IMR-90 (cell line): Measurements from ENCODE around the gene FOXC1. TPM values are rescaled to one million over a fixed set of nuclear protein-coding genes. Genes with fewer than 3 reads are reported as not detected.
A peak's percentile ranks its signal among the peaks of the same experiment; 100 is the strongest.

Source experiments
- ATAC-seq: fragments of 200-7000 bp; cut with Tn5 transposase; 2 replicates; pipeline ENCODE4 v1.9.1; 2020; ENCODE audit warnings: low read depth, mild to moderate bottlenecking, moderate library complexity
- BruUV-seq: library from RNA; stranded (reverse); fragments of 400-500 nt; replicated peaks from 2 replicates; lab custom pipeline; 2021; lab: Mats Ljungman, UMichigan
- CTCF ChIA-PET: fragments of 300-600 bp; formaldehyde crosslinking; extraction: SDS; loops from one replicate; lab custom pipeline; 2021; ENCODE audit warnings: antibody characterized with exemption; lab: Yijun Ruan, JAX
- POLR2A ChIA-PET: fragments of 300-600 bp; sonication (Branson Sonifier 250); formaldehyde crosslinking; loops from one replicate; lab custom pipeline; 2022; ENCODE audit warnings: antibody characterized with exemption; ENCODE audit not compliant: unreplicated experiment; lab: Charles Lee
- DNase-seq: peaks from one replicate; pipeline ENCODE4 v3.0.0; 2013
- H2AFZ ChIP-seq: replicated peaks from 2 replicates; pipeline ENCODE3; 2013; ENCODE audit warnings: low read length, mild to moderate bottlenecking; ENCODE audit not compliant: poor library complexity
- H2AK5ac ChIP-seq: 2 replicates; pipeline ENCODE4 v1.6.1; 2013; ENCODE audit warnings: low read depth, low read length, inconsistent platforms
- H2AK9ac ChIP-seq: replicated peaks from 2 replicates; pipeline ENCODE3; 2013; ENCODE audit warnings: mild to moderate bottlenecking, low read depth, low read length, moderate library complexity; ENCODE audit not compliant: poor library complexity
- H2BK120ac ChIP-seq: 2 replicates; pipeline ENCODE4 v1.6.1; 2013; ENCODE audit warnings: low read depth, low read length, inconsistent platforms
- H2BK15ac ChIP-seq: 3 replicates; pipeline ENCODE4 v1.6.1; 2013; ENCODE audit warnings: low read depth, low read length, inconsistent platforms
- H2BK20ac ChIP-seq: 2 replicates; pipeline ENCODE4 v1.6.1; 2013; ENCODE audit warnings: low read depth, mild to moderate bottlenecking, inconsistent platforms, low read length, moderate library complexity
- H2BK5ac ChIP-seq: 2 replicates; pipeline ENCODE4 v1.6.1; 2013; ENCODE audit warnings: mild to moderate bottlenecking, low read depth, low read length, inconsistent platforms; ENCODE audit not compliant: poor library complexity, severe bottlenecking
- H3K14ac ChIP-seq: replicated peaks from 2 replicates; pipeline ENCODE4 v1.6.1; 2013; ENCODE audit warnings: low read depth, low read length, inconsistent platforms
- H3K18ac ChIP-seq: 2 replicates; pipeline ENCODE4 v1.6.1; 2013; ENCODE audit warnings: low read depth, low read length, control low read depth
- H3K23ac ChIP-seq: 2 replicates; pipeline ENCODE4 v1.6.1; 2013; ENCODE audit warnings: low read depth, low read length, inconsistent platforms
- H3K27ac ChIP-seq: 2 replicates; pipeline ENCODE4 v1.5.1; 2013; ENCODE audit warnings: mild to moderate bottlenecking, control low read depth, low read length; ENCODE audit not compliant: insufficient read depth
- H3K27me3 ChIP-seq: 2 replicates; pipeline ENCODE4 v1.6.1; 2013; ENCODE audit warnings: low read length; ENCODE audit not compliant: control insufficient read depth, insufficient read depth
- H3K36me3 ChIP-seq: 2 replicates; pipeline ENCODE4 v1.6.1; 2013; ENCODE audit warnings: low read length, mixed read lengths; ENCODE audit not compliant: control insufficient read depth, insufficient read depth
- H3K4ac ChIP-seq: 2 replicates; pipeline ENCODE4 v1.6.1; 2013; ENCODE audit warnings: low read depth, low read length, inconsistent platforms
- H3K4me1 ChIP-seq: 2 replicates; pipeline ENCODE4 v1.6.1; 2013; ENCODE audit warnings: low read length, mixed read lengths; ENCODE audit not compliant: control insufficient read depth, insufficient read depth
- H3K4me2 ChIP-seq: 2 replicates; pipeline ENCODE4 v1.6.1; 2013; ENCODE audit warnings: low read depth, mild to moderate bottlenecking, control low read depth, low read length, moderate library complexity
- H3K4me3 ChIP-seq: 2 replicates; pipeline ENCODE4 v1.5.1; 2013; ENCODE audit warnings: low read depth, mild to moderate bottlenecking, control low read depth, low read length, moderate library complexity; ENCODE audit not compliant: insufficient read depth
- H3K56ac ChIP-seq: 2 replicates; pipeline ENCODE4 v1.6.1; 2013; ENCODE audit warnings: low read length, inconsistent platforms; ENCODE audit not compliant: insufficient read depth; ENCODE audit errors: extremely low read depth
- H3K79me1 ChIP-seq, 2 experiments: 2 replicates each; pipeline ENCODE4 v1.6.1; 2013; ENCODE audit warnings: low read length in 2 of 2, inconsistent platforms in 1 of 2, low read depth in 1 of 2
- H3K9ac ChIP-seq: 2 replicates; pipeline ENCODE4 v1.6.1; 2013; ENCODE audit warnings: low read depth, low read length, control low read depth
- H3K9me1 ChIP-seq: 2 replicates; pipeline ENCODE4 v1.6.1; 2013; ENCODE audit warnings: low read length, inconsistent platforms; ENCODE audit not compliant: insufficient read depth
- H3K9me3 ChIP-seq: 2 replicates; pipeline ENCODE4 v1.6.1; 2013; ENCODE audit warnings: low read length; ENCODE audit not compliant: control insufficient read depth, insufficient read depth
- H4K20me1 ChIP-seq: 2 replicates; pipeline ENCODE4 v1.6.1; 2013; ENCODE audit warnings: low read length, inconsistent platforms; ENCODE audit not compliant: insufficient read depth
- H4K5ac ChIP-seq: 2 replicates; pipeline ENCODE4 v1.6.1; 2013; ENCODE audit warnings: mild to moderate bottlenecking, low read depth, low read length, control low read depth
- H4K8ac ChIP-seq, 2 experiments: 2 replicates each; pipeline ENCODE4 v1.6.1; 2013; ENCODE audit warnings: low read depth in 2 of 2, low read length in 2 of 2, control low read depth in 1 of 2, inconsistent platforms in 1 of 2
- H4K91ac ChIP-seq: 2 replicates; pipeline ENCODE4 v1.6.1; 2013; ENCODE audit warnings: low read depth, low read length, inconsistent platforms; ENCODE audit not compliant: insufficient read depth
- BHLHE40 ChIP-seq: fragments of 150-350 bp; IDR thresholded peaks from 2 replicates; pipeline ENCODE4 v1.6.1; 2016; ENCODE audit warnings: mild to moderate bottlenecking, low read depth, low read length
- CHD1 ChIP-seq: IDR thresholded peaks from 2 replicates; pipeline ENCODE4 v1.6.1; 2012; ENCODE audit warnings: low read depth, low read length, improper control_type of control experiment
- FOS ChIP-seq: fragments of 150-350 bp; IDR thresholded peaks from 2 replicates; pipeline ENCODE4 v1.6.1; 2016; ENCODE audit warnings: low read depth, low read length
- MAFK ChIP-seq: IDR thresholded peaks from 2 replicates; pipeline ENCODE4 v1.6.1; 2012; ENCODE audit warnings: low read depth, low read length, improper control_type of control experiment
- POLR2A ChIP-seq: IDR thresholded peaks from 2 replicates; pipeline ENCODE4 v1.6.1; 2012; ENCODE audit warnings: mild to moderate bottlenecking, low read depth, low read length
- RFX5 ChIP-seq: IDR thresholded peaks from 2 replicates; pipeline ENCODE4 v1.8.0; 2012; ENCODE audit warnings: low read depth, mild to moderate bottlenecking, low read length, moderate library complexity
- SMC3 ChIP-seq: fragments of 150-350 bp; IDR thresholded peaks from 2 replicates; pipeline ENCODE4 v1.6.1; 2016; ENCODE audit warnings: low read depth, mild to moderate bottlenecking, antibody characterized with exemption, low read length, moderate library complexity
- whole genome bisulfite sequencing, 2 experiments: methylation state at CpG; one replicate each; pipeline versions ENCODE4 v1.1.5 to v1.1.7; 2013; ENCODE audit warnings: missing lambda C conversion rate in 2 of 2; ENCODE audit not compliant: insufficient read length in 1 of 2; ENCODE audit errors: extremely low coverage in 2 of 2; 5-methylcytosine and 5-hydroxymethylcytosine counted together
- dilution Hi-C: fragments of 300-500 bp; cut with HindIII; formaldehyde crosslinking; loops from one replicate; pipeline ENCODE4 v1.14.3; 2018; ENCODE audit warnings: low sequenced_read_pairs; ENCODE audit not compliant: unreplicated experiment
- in situ Hi-C: fragments of 300-500 bp; cut with MboI; formaldehyde crosslinking; loops from 3 replicates; pipeline ENCODE4 v1.14.3; 2019; ENCODE audit warnings: low sequenced_read_pairs, inconsistent platforms, mixed read lengths
- intact Hi-C: fragments of 100-400 bp; cut with micrococcal nuclease; formaldehyde crosslinking; loops from 2 replicates; pipeline ENCODE4 v1.10.0; 2022
- polyA plus RNA-seq, 3 experiments: library from polyadenylated mRNA; depleted of rRNA; stranded (reverse); fragments of >200 nt; gene quantifications; 2 replicates each; pipeline ENCODE4 v1.2.3, GENCODE V29; 2012; ENCODE audit warnings: low replicate concordance in 1 of 3
- total RNA-seq: library from RNA; depleted of rRNA; stranded (reverse); fragments of >200 nt; gene quantifications from 2 replicates; pipeline ENCODE4 v1.2.3, GENCODE V29; 2012
- TF ChIP-seq, protein P1 (sequence below): conservative IDR thresholded peaks from 2 replicates; pipeline ENCODE4 v1.5.1; 2012; ENCODE audit warnings: mild to moderate bottlenecking, low read depth, low read length, improper control_type of control experiment

The FOXC1 gene
- total and polyA plus RNA-seq, 2 of the 4 experiments (the other 2 are of a cell fraction), result 1.3 to 4.0 TPM

DNA sequence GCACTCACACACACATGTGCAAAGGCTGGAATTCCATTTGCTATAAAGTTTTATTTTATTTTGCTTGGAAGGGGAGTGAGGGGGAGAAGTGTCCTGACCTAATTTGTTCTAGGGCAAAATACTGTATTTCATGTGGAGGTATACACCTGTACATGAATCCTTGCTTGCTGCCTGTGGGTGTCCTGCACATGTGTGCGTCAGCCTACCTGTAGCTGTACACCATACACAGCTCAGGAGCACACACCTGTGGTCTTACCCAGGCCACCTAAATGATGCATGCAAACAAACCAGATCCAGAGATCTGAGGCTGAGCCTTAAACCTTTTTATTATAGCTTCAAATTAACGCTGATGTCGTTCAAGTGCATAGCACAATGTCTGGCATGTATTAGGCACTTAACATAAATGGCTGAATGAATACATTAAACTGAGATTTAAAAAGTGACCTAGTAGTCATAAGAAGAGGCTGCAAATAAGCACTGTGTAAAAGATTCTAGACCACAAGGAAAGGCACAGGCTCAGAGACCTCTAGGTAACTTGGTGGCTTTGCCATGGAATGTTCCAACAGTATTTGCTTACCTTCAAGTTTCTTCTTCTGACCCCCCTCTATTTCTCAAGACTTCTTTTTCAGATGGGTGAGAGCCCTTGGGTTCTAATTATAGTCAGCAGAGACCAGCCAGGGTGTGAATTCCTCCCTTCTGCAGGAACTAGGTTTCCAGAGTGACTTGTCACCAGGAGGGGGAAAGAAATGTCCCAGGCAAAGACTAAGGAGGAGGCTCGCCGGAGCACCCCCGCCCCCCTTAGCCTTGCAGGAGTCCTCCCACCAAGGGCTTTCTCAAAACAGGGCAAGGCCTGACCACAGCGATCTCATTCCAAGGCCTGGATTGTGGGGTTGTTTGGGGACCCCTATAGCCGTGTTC, 13.4 kb downstream of the FOXC1 start:
- Histone ChIP-seq H4K5ac (no peak overlapping the region), H3K9me1 (no peaks in the 10 kb centered on the region), H3K4me1 (peaks cover 9% of the 10 kb centered on the region), H4K20me1 (no peaks in the 10 kb centered on the region), H2BK120ac (no peak overlapping the region), H3K14ac (no peak overlapping the region), H3K9me3 (no peaks in the 10 kb centered on the region), H3K27ac (no peak overlapping the region), H4K8ac (no peak overlapping the region), H3K4me3 (no peak overlapping the region), H3K27me3 (peaks cover 2% of the 10 kb centered on the region), H2AK5ac (no peak overlapping the region), H3K4me2 (no peak overlapping the region), H2BK15ac (no peak overlapping the region), H2BK20ac (no peak overlapping the region), H2AFZ (no peak overlapping the region), H2BK5ac (no peak overlapping the region), H3K9ac (no peak overlapping the region), H3K79me1 (peaks cover 4 to 5% of the 10 kb centered on the region in 2 experiments; a peak in 1 of 4 replicates), H3K56ac (no peak overlapping the region), H4K91ac (no peak overlapping the region), H3K36me3 (peaks cover 4% of the 10 kb centered on the region; the same call in 1 of the 2 replicates), H3K4ac (no peak overlapping the region), H3K18ac (no peak overlapping the region), H3K23ac (0 out of 2 replicates have a peak overlapping the region, but pooled peaks have one; percentile 29), H2AK9ac (no peak overlapping the region)
- TF ChIP-seq RFX5 (no peak), CHD1 (no peak), POLR2A (no peak), MAFK (no peak), BHLHE40 (no peak), FOS (no peak), SMC3 (no peak)
- TF ChIP-seq, protein P1, sequence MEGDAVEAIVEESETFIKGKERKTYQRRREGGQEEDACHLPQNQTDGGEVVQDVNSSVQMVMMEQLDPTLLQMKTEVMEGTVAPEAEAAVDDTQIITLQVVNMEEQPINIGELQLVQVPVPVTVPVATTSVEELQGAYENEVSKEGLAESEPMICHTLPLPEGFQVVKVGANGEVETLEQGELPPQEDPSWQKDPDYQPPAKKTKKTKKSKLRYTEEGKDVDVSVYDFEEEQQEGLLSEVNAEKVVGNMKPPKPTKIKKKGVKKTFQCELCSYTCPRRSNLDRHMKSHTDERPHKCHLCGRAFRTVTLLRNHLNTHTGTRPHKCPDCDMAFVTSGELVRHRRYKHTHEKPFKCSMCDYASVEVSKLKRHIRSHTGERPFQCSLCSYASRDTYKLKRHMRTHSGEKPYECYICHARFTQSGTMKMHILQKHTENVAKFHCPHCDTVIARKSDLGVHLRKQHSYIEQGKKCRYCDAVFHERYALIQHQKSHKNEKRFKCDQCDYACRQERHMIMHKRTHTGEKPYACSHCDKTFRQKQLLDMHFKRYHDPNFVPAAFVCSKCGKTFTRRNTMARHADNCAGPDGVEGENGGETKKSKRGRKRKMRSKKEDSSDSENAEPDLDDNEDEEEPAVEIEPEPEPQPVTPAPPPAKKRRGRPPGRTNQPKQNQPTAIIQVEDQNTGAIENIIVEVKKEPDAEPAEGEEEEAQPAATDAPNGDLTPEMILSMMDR, result no peak
- 93% methylated on average over 3 of the region's 8 CpGs; no CpG with 5 or more reads in 1 of the 2 experiments for WGBS, 2 experiments
- ChIA-PET POLR2A (no interaction called here), CTCF (interaction anchor here (1.0 kb wide), 1 partner anchor 12 kb away, joined by 3 read pairs; no protein-coding TSS in a partner anchor)
- DNase-seq, result no peak
- no TSS peak for BruUV-seq
- no peak for ATAC-seq
- dilution Hi-C loops (no loop called here), intact Hi-C loops (no loop called here), in situ Hi-C loops (no loop called here)
